ENCODE data around the gene MAP7. TPM values are rescaled to one million over a fixed set of nuclear protein-coding genes. Genes with fewer than 3 reads are reported as not detected.
A peak's percentile ranks its signal among the peaks of the same experiment; 100 is the strongest.

The MAP7 gene
- polyA plus RNA-seq, 2 of the 4 experiments (the other 2 are of a cell fraction), result 60.6 to 64.5 TPM

DNA sequence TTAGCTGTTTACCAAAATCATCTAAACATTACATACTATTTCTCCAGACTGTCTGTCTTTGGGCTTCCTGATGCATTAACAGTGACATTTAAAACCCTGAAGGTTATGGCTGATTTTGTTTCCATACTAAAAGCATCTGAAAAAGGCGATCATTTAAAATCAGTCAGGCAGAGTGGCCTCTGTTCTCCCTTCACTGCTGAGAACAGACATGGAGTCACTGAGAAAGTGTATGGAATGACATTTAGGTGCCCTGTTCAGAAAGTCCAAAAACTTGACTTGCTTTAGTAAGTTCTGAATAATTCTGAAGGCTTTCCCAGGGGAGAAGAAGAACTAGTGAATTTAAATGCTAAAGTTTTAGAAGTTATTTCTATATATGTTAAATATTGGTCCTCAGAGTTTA is 83.0 kb downstream of the MAP7 start:
- H3K4me1 ChIP-seq, result peaks cover 95% of the 10 kb centered on the region
- H3K4me3 ChIP-seq, result no peak overlapping the region
- DNase-seq (ENCODE audit: low read depth in 1 of 2, low spot score in 1 of 2), result no peak
- H3K9me3 ChIP-seq, result no peaks in the 10 kb centered on the region
- ChIA-PET POLR2A (no interaction called here), CTCF (no interaction called here)
- H3K4me2 ChIP-seq, result peak overlapping the region; percentile 88
- 78% methylated on average over 1 of the region's 1 CpG for WGBS (ENCODE audit: missing lambda C conversion rate)
- no peak for TF ChIP-seq JUN (IDR thresholded peaks at IDR 0.05)
- TF ChIP-seq TP53 (CRISPR knock-in tag; IDR thresholded peaks at IDR 0.05), result no peak
- TF ChIP-seq HOXB13 (CRISPR knock-in tag; IDR thresholded peaks at IDR 0.05; ENCODE audit: low read depth), result no peak
- no peak for TF ChIP-seq EHF (CRISPR knock-in tag; IDR thresholded peaks at IDR 0.05)
- TF ChIP-seq JUNB (IDR thresholded peaks at IDR 0.05), result no peak
- TF ChIP-seq ZSCAN20 (CRISPR knock-in tag; IDR thresholded peaks at IDR 0.05), result no peak
- no peak for TF ChIP-seq POLR2AphosphoS2 (conservative IDR thresholded peaks at IDR 0.05; ENCODE audit: low read length)
- no peak for TF ChIP-seq RAD21 (conservative IDR thresholded peaks at IDR 0.05 in 1 of 2, IDR thresholded peaks at IDR 0.05 in 1 of 2)
- TF ChIP-seq, protein P1, sequence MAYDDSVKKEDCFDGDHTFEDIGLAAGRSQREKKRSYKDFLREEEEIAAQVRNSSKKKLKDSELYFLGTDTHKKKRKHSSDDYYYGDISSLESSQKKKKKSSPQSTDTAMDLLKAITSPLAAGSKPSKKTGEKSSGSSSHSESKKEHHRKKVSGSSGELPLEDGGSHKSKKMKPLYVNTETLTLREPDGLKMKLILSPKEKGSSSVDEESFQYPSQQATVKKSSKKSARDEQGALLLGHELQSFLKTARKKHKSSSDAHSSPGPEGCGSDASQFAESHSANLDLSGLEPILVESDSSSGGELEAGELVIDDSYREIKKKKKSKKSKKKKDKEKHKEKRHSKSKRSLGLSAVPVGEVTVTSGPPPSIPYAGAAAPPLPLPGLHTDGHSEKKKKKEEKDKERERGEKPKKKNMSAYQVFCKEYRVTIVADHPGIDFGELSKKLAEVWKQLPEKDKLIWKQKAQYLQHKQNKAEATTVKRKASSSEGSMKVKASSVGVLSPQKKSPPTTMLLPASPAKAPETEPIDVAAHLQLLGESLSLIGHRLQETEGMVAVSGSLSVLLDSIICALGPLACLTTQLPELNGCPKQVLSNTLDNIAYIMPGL (CRISPR knock-in tag; IDR thresholded peaks at IDR 0.05; ENCODE audit: borderline replicate concordance), result no peak
- no peak for TF ChIP-seq GATA3 (IDR thresholded peaks at IDR 0.05; ENCODE audit: borderline replicate concordance)
- TF ChIP-seq, protein P2, sequence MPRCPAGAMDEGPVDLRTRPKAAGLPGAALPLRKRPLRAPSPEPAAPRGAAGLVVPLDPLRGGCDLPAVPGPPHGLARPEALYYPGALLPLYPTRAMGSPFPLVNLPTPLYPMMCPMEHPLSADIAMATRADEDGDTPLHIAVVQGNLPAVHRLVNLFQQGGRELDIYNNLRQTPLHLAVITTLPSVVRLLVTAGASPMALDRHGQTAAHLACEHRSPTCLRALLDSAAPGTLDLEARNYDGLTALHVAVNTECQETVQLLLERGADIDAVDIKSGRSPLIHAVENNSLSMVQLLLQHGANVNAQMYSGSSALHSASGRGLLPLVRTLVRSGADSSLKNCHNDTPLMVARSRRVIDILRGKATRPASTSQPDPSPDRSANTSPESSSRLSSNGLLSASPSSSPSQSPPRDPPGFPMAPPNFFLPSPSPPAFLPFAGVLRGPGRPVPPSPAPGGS (IDR thresholded peaks at IDR 0.05), result no peak
- no peak for FAIRE-seq
- ATAC-seq, result peak; percentile 32 to 56; a peak in 4 of 6 replicates
- H3K27ac ChIP-seq, result peak overlapping the region; percentile 67 to 86

DNA sequence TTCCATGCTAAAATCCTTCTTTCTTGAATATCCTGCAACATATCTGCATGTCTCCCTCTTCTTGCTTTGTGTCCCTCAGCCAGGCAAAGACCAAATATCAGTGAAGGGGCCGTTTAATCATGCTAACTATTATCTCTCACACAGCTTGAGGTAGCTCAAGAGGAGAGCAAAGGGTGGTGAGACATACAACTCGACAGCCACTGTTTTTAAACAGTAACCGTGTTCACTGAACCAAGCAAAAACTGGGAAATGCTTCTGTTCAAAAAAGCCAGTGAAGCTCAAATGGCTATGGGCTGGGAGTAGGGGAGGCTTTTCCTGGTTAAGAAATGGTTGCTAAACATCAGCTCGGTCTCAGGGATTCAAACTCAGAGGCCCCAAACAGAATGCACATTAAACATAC is 83.4 kb downstream of the MAP7 start:
- TF ChIP-seq, protein P3, sequence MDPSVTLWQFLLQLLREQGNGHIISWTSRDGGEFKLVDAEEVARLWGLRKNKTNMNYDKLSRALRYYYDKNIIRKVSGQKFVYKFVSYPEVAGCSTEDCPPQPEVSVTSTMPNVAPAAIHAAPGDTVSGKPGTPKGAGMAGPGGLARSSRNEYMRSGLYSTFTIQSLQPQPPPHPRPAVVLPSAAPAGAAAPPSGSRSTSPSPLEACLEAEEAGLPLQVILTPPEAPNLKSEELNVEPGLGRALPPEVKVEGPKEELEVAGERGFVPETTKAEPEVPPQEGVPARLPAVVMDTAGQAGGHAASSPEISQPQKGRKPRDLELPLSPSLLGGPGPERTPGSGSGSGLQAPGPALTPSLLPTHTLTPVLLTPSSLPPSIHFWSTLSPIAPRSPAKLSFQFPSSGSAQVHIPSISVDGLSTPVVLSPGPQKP (IDR thresholded peaks at IDR 0.05; ENCODE audit: low read depth, low read length), result no peak
- TF ChIP-seq HOXA7 (CRISPR knock-in tag; IDR thresholded peaks at IDR 0.05), result no peak
- TF ChIP-seq BHLHE40 (IDR thresholded peaks at IDR 0.05; ENCODE audit: low read depth, low read length), result no peak
- no peak for TF ChIP-seq HDAC2 (IDR thresholded peaks at IDR 0.05)
- TF ChIP-seq, protein P4, sequence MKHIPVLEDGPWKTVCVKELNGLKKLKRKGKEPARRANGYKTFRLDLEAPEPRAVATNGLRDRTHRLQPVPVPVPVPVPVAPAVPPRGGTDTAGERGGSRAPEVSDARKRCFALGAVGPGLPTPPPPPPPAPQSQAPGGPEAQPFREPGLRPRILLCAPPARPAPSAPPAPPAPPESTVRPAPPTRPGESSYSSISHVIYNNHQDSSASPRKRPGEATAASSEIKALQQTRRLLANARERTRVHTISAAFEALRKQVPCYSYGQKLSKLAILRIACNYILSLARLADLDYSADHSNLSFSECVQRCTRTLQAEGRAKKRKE (CRISPR knock-in tag; IDR thresholded peaks at IDR 0.05; ENCODE audit: low read depth), result no peak
- no peak for TF ChIP-seq ZFP36 (IDR thresholded peaks at IDR 0.05; ENCODE audit: borderline replicate concordance, partially characterized antibody)
- TF ChIP-seq, protein P5, sequence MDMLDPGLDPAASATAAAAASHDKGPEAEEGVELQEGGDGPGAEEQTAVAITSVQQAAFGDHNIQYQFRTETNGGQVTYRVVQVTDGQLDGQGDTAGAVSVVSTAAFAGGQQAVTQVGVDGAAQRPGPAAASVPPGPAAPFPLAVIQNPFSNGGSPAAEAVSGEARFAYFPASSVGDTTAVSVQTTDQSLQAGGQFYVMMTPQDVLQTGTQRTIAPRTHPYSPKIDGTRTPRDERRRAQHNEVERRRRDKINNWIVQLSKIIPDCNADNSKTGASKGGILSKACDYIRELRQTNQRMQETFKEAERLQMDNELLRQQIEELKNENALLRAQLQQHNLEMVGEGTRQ (IDR thresholded peaks at IDR 0.05), result no peak
- TF ChIP-seq, protein P6, sequence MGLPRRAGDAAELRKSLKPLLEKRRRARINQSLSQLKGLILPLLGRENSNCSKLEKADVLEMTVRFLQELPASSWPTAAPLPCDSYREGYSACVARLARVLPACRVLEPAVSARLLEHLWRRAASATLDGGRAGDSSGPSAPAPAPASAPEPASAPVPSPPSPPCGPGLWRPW (IDR thresholded peaks at IDR 0.05), result no peak
- TF ChIP-seq RCOR1 (IDR thresholded peaks at IDR 0.05; ENCODE audit: low read depth, low read length), result no peak
- TF ChIP-seq RFX5 (IDR thresholded peaks at IDR 0.05), result no peak
- ChIA-PET POLR2A (no interaction called here), CTCF (no interaction called here)
- WGBS (ENCODE audit: missing lambda C conversion rate), result 10% methylated on average over 4 of the region's 4 CpGs
- DNase-seq (ENCODE audit: low read depth in 1 of 2, low spot score in 1 of 2) (no peak), ATAC-seq (peak; percentile 31 to 43; a peak in 4 of 6 replicates), FAIRE-seq (no peak)
- Histone ChIP-seq H3K27ac (peak overlapping the region; percentile 67 to 86), H3K9me3 (no peaks in the 10 kb centered on the region), H3K4me2 (peak overlapping the region; percentile 88), H3K4me3 (peak overlapping the region; percentile 27; the same call in 1 of the 3 replicates), H3K4me1 (peaks cover 95% of the 10 kb centered on the region)
